GM12865 (cell line): ENCODE results near the gene SIRT2.

Experiments used
- DNase-seq: peaks from one replicate; pipeline ENCODE4 v3.0.0; 2010; ENCODE audit warnings: low read depth
- H3K4me3 ChIP-seq: 2 replicates; pipeline ENCODE4 v1.5.1; 2011; ENCODE audit warnings: mild to moderate bottlenecking, low read depth, low read length, control low read depth
- CTCF ChIP-seq: IDR thresholded peaks from 2 replicates; pipeline ENCODE4 v1.5.1; 2011; ENCODE audit warnings: low read length, control low read depth, low read depth, inconsistent platforms; ENCODE audit not compliant: insufficient read depth; ENCODE audit errors: missing control alignments

Gene SIRT2

GRCh38 chr19:38918526-38918925 is 19.1 kb upstream of the SIRT2 start:
- DNase-seq, result no peak
- H3K4me3 ChIP-seq, result no peak overlapping the region
- no peak for TF ChIP-seq CTCF

- no peak for TF ChIP-seq CTCF
- no peak overlapping the region for H3K4me3 ChIP-seq
- DNase-seq, result no peak
Observed at GRCh38 chr19:38917921-38918491, 18.6 kb upstream of the SIRT2 start.

- no peak for DNase-seq
- no peak overlapping the region for H3K4me3 ChIP-seq
- no peak for TF ChIP-seq CTCF
Observed at GRCh38 chr19:38917516-38917915, 18.1 kb upstream of the SIRT2 start.

- DNase-seq, result no peak
Observed at GRCh38 chr19:38915329-38916321, 16.2 kb upstream of the SIRT2 start.

GRCh38 chr19:38913958-38914357 is 14.5 kb upstream of the SIRT2 start:
- no peak overlapping the region for H3K4me3 ChIP-seq
- no peak for TF ChIP-seq CTCF
- DNase-seq, result no peak

More at GRCh38 chr19:38915329-38916321, 16.2 kb upstream of the SIRT2 start:
- TF ChIP-seq CTCF, result no peak
- H3K4me3 ChIP-seq, result no peak overlapping the region

- peak; percentile 27 for DNase-seq
- no peak for TF ChIP-seq CTCF
- no peak overlapping the region for H3K4me3 ChIP-seq
Observed at GRCh38 chr19:38912600-38913514, 13.4 kb upstream of the SIRT2 start.
